K562 (cell line): Measurements from ENCODE around the gene DLX2. TPM values are rescaled to one million over a fixed set of nuclear protein-coding genes. Genes with fewer than 3 reads are reported as not detected.

Source experiments
- ADNP ChIP-seq: fragments of 200-800 bp; sonication (Bioruptor generic); IDR thresholded peaks from 2 replicates; pipeline ENCODE4 v1.6.1; 2016; ENCODE audit warnings: missing genetic modification characterization, missing compliant biosample characterization
- AFF1 ChIP-seq, 2 experiments: fragments of 450-650 bp; IDR thresholded peaks; 2 replicates each; pipeline ENCODE4 v1.6.1; 2018; ENCODE audit warnings: mild to moderate bottlenecking in 2 of 2, low read depth in 1 of 2; ENCODE audit not compliant: partially characterized antibody in 2 of 2
- CAMTA2 ChIP-seq: fragments of 250-450 bp; sonication (Bioruptor Pico); conservative IDR thresholded peaks from 2 replicates; pipeline ENCODE4 v1.5.1; 2022
- E2F6 ChIP-seq, 2 experiments: IDR thresholded peaks; 2 replicates each; pipeline ENCODE4 v1.6.1; 2011; ENCODE audit warnings: borderline replicate concordance in 1 of 2, control low read depth in 1 of 2, low read depth in 1 of 2, low read length in 1 of 2, mild to moderate bottlenecking in 1 of 2, mixed read lengths in 1 of 2, moderate library complexity in 1 of 2; ENCODE audit not compliant: insufficient read depth in 1 of 2, insufficient read length in 1 of 2, poor library complexity in 1 of 2, severe bottlenecking in 1 of 2; ENCODE audit errors: extremely low read depth in 1 of 2
- ETV1 ChIP-seq: fragments of 450-650 bp; conservative IDR thresholded peaks from 2 replicates; pipeline ENCODE4 v1.6.1; 2016; ENCODE audit warnings: missing genetic modification characterization, control low read depth, low read depth, missing compliant biosample characterization
- NRF1 ChIP-seq, 2 experiments: fragments of 450-650 bp; IDR thresholded peaks in 1 of 2; conservative IDR thresholded peaks in 1 of 2; 2 replicates each; pipeline ENCODE4 v1.6.1; 2014; ENCODE audit warnings: mild to moderate bottlenecking in 2 of 2
- RBBP5 ChIP-seq: fragments of 200-600 bp; sonication (generic); IDR thresholded peaks from 2 replicates; pipeline ENCODE4 v1.6.1; 2012; ENCODE audit warnings: borderline replicate concordance, mild to moderate bottlenecking, low read length, control low read depth, inconsistent platforms; ENCODE audit not compliant: insufficient read depth, poor library complexity, severe bottlenecking
- RBM22 ChIP-seq: fragments of 200-400 bp; formaldehyde crosslinking; IDR thresholded peaks from 2 replicates; pipeline ENCODE4 v1.6.1; 2018; ENCODE audit warnings: low read length, low read depth; ENCODE audit not compliant: poor library complexity, severe bottlenecking
- SFPQ ChIP-seq: fragments of 200-400 bp; formaldehyde crosslinking; IDR thresholded peaks from 2 replicates; pipeline ENCODE4 v1.6.1; 2017; ENCODE audit warnings: mild to moderate bottlenecking, low read depth, low read length, moderate library complexity
- SIN3B ChIP-seq: fragments of 450-650 bp; IDR thresholded peaks from 2 replicates; pipeline ENCODE4 v1.6.1; 2017; ENCODE audit warnings: low read depth, mild to moderate bottlenecking, moderate library complexity
- SP1 ChIP-seq: sonication (generic); formaldehyde crosslinking; IDR thresholded peaks from 2 replicates; pipeline ENCODE4 v1.8.1; 2022; ENCODE audit warnings: mild to moderate bottlenecking, missing genetic modification reagents
- TFE3 ChIP-seq: fragments of 450-650 bp; formaldehyde crosslinking; IDR thresholded peaks from 2 replicates; pipeline ENCODE4 v1.4.0; 2020; ENCODE audit warnings: mild to moderate bottlenecking, mixed read lengths
- ZBTB12 ChIP-seq: fragments of 250-450 bp; sonication (Bioruptor Pico); IDR thresholded peaks from 2 replicates; pipeline ENCODE4 v1.4.0; 2020
- polyA plus RNA-seq, 8 experiments: library from polyadenylated mRNA; depleted of rRNA in 4 of 8; stranded (reverse) in 5 of 8; unstranded in 3 of 8; fragments of >200 nt; fragmentation: Nextera tagmentation in 2 of 8; fragmentation: Illumina TruSeq in 1 of 8; extraction: Ambion mirVana in 2 of 8; extraction: Trizol in 1 of 8; gene quantifications; 2 replicates each; pipeline versions ENCODE4 v1.2.1 to v1.2.3, GENCODE V29; 2011 to 2014; ENCODE audit warnings: inconsistent platforms in 1 of 8, missing spikeins in 1 of 8
- total RNA-seq, 7 experiments: library from RNA; depleted of rRNA in 6 of 7; stranded (reverse); fragments of >200 nt in 6 of 7; fragmentation: Illumina TruSeq in 2 of 7; extraction: Trizol in 2 of 7; gene quantifications; 2 replicates each; pipeline versions ENCODE4 v1.2.1 to v1.2.3, GENCODE V29; 2011 to 2021; ENCODE audit warnings: low replicate concordance in 1 of 7

The DLX2 gene
- total and polyA plus RNA-seq, 9 of the 15 experiments (the other 6 are each of a cell fraction or from before 2014, with no cell fraction given) = 0.14 to 4.3 (median 0.86) TPM

GRCh38 chr2:172098650-172099471, 3.8 kb downstream of the DLX2 start (continued):
- TF ChIP-seq RBBP5 = peak; percentile 78
- peak; percentile 54 for TF ChIP-seq RBM22
- peak; percentile 83 to 85 for TF ChIP-seq NRF1 (conservative IDR thresholded peaks at IDR 0.05 in 1 of 2, IDR thresholded peaks at IDR 0.05 in 1 of 2)
- no peak; the same call in 1 of the 2 replicates for TF ChIP-seq ETV1
- TF ChIP-seq AFF1 (IDR thresholded peaks at IDR 0.05; ENCODE audit: low read depth in 1 of 2, partially characterized antibody in 2 of 2) = peak in 1 of 2 experiments; percentile 33
- TF ChIP-seq CAMTA2 (CRISPR knock-in tag) = no peak
- peak; percentile 71 for TF ChIP-seq SP1
- TF ChIP-seq SFPQ = no peak
- no peak for TF ChIP-seq SIN3B
- peak; percentile 73 to 85 for TF ChIP-seq E2F6 (IDR thresholded peaks at IDR 0.05; ENCODE audit: borderline replicate concordance in 1 of 2, extremely low read depth in 1 of 2, insufficient read depth in 1 of 2, insufficient read length in 1 of 2, low read depth in 1 of 2, low read length in 1 of 2, poor library complexity in 1 of 2, severe bottlenecking in 1 of 2)
- TF ChIP-seq ADNP (tag) = no peak
- peak; percentile 95 for TF ChIP-seq TFE3 (CRISPR knock-in tag)
- no peak for TF ChIP-seq ZBTB12 (CRISPR knock-in tag)
